ENCODE data around the gene NECTIN4.

Gene NECTIN4

DNA sequence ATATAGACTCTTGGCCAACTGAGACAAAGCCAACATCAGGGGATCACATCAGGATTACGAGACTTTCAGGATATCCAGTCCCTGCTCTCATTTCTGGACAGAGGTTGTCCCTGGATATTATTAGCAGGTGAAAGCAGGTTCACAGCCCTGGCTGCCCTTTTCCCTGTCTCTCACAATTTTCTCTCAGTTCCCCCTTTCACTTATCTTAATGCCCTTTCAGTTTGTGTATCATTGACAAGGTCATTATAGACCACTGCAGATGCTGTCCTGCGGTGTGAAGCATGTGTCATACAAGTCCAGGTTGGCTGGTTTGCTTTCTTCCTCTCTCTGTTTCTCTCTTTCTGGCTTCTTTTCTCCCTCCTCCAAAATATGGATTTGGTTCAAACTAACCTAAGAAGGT, 6.7 kb upstream of the NECTIN4 start:
- no peak for DNase-seq (ENCODE audit: extremely low read depth, low read depth)
- no peak overlapping the region for H3K4me3 ChIP-seq (replicated peaks; ENCODE audit: low read depth, low read length)
- TF ChIP-seq CTCF (IDR thresholded peaks at IDR 0.05; ENCODE audit: low read depth, low read length, missing control alignments) = no peak

GRCh38 chr1:161095230-161095629, 5.9 kb upstream of the NECTIN4 start:
- no peak overlapping the region for H3K4me3 ChIP-seq (replicated peaks; ENCODE audit: low read depth, low read length)
- TF ChIP-seq CTCF (IDR thresholded peaks at IDR 0.05; ENCODE audit: low read depth, low read length, missing control alignments) = no peak

GRCh38 chr1:161094481-161094880, 5.1 kb upstream of the NECTIN4 start:
- no peak overlapping the region for H3K4me3 ChIP-seq (replicated peaks; ENCODE audit: low read depth, low read length)
- TF ChIP-seq CTCF (IDR thresholded peaks at IDR 0.05; ENCODE audit: low read depth, low read length, missing control alignments) = no peak
- no peak for DNase-seq (ENCODE audit: extremely low read depth, low read depth)

More at GRCh38 chr1:161095230-161095629, 5.9 kb upstream of the NECTIN4 start:
- DNase-seq (ENCODE audit: extremely low read depth, low read depth) = no peak

DNA sequence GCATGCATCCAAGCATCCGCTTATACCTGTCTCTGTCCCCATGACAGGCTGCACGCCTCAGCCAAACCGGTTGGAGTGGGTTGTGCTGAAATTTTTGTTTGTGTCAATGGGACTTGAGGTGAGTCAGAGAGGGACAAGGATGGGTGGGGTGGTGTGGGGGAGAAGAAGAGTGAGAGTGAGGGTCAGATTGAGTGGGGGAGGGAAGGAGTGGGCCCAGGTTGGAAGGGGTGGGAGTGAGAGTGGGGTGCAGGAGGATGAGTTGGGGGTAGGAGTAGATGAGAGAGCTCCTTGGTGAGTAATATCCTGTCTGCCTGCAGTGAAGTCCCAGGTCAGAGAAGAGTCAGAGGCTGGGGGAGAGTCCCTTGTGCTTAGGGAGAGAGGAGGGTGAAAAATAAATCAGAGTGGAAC, 3.3 kb upstream of the NECTIN4 start:
- DNase-seq (ENCODE audit: extremely low read depth, low read depth) = no peak
- no peak for TF ChIP-seq CTCF (IDR thresholded peaks at IDR 0.05; ENCODE audit: low read depth, low read length, missing control alignments)
- no peak overlapping the region for H3K4me3 ChIP-seq (replicated peaks; ENCODE audit: low read depth, low read length)

DNA sequence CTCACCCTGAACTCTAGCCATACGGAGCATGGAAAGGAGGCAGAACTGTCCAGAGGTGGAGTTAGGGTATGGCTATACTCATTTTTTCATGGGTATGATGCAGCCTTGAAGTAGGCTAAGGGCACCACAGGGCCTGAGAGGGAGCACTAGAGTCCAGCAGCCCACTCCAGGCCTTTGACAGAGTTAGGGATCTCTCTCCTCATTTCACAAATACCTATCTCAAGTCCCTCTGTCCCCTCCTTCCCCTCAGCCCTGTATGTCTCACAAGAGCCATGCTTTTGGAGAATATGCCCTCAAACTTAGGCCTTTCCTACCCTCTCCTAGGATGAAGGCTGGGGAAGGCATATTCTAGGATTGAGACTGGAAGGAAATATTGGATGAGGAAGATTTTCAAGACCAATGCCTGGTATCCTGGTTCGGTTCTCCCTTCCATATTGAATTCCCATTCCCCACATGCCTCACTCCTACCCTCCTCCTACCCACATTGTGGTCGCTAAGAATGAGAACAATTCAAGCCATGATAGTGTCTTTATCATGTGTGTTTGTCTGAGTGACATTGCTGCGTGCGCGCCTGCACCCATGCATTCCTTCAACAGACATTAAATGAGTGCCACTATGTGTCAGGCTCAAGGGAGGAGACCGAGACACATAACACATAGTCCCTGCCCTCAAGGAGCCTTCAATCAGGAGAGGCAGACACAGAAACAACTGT, 2.6 kb upstream of the NECTIN4 start:
- TF ChIP-seq CTCF (IDR thresholded peaks at IDR 0.05; ENCODE audit: low read depth, low read length, missing control alignments) = no peak
- no peak for DNase-seq (ENCODE audit: extremely low read depth, low read depth)
- no peak overlapping the region for H3K4me3 ChIP-seq (replicated peaks; ENCODE audit: low read depth, low read length)

DNA sequence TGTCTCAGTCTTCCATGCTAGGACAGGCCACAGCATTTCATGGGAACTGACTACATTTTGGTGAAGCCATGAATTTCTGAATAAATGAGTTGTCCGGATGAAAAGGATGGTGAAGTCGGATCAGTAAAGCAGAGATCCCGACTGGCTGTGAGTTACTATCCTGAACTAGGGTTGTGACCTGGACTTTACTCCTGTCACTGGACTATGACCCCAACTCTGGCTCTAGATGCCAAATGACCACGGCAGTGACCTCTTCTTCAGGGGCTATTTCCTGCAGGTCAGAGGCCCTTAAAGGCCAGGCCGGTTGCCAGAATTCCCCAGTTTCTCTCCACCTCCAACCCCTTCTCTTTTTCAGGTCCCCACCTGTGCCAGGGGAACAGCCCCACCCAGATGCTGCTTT, 1.7 kb upstream of the NECTIN4 start:
- H3K4me3 ChIP-seq (replicated peaks; ENCODE audit: low read depth, low read length) = no peak overlapping the region
- TF ChIP-seq CTCF (IDR thresholded peaks at IDR 0.05; ENCODE audit: low read depth, low read length, missing control alignments) = no peak
- no peak for DNase-seq (ENCODE audit: extremely low read depth, low read depth)

- no peak for DNase-seq (ENCODE audit: extremely low read depth, low read depth)
- TF ChIP-seq CTCF (IDR thresholded peaks at IDR 0.05; ENCODE audit: low read depth, low read length, missing control alignments) = no peak
- no peak overlapping the region for H3K4me3 ChIP-seq (replicated peaks; ENCODE audit: low read depth, low read length)
Measured at GRCh38 chr1:161090617-161091016, 1.3 kb upstream of the NECTIN4 start.

Data from HFF-Myc (cell line).